G401.6 (cell line): ENCODE data around the gene FAM229A.
"Not testable (repeated sequence)": the region's sequence is repeated elsewhere in the genome, so short reads cannot be mapped to it uniquely, and the experiment has no call there.

Source experiments
- FAIRE-seq: peaks from 2 replicates; lab custom pipeline; 2012; peaks lifted over from hg19 to GRCh38; lab: Jason Lieb, UNC

Gene FAM229A

GRCh38 chr1:32362474-32363313 lies at the start of gene FAM229A, which contains the start of gene TSSK3:
Gene FAM229A (minus strand): TSS chr1:32362485. CDS start chr1:32362091, 394 bp downstream.
Gene TSSK3 (plus strand): TSS chr1:32362539. CDS start chr1:32362702, 163 bp downstream.
- FAIRE-seq, result no peak

DNA sequence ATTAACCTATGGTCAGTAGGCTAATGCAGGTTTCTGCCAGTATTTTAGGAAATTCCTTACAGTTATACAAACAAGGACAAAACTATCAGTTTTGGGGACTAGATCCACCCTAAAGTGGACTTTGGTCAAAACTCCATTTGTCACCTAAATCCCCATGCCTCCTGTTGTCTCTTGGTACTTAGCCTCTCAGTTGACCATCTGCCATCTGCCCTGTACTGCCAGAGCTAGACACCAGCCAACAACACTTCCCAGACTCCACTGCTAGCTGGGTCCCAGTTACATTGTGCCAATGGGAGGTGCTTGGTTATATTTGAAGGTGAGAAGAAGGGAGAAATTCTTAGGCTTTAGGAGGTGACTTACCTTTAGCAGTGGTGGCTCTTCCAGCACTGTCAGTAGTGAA lies 49.0 kb upstream of the FAM229A start:
- no peak for FAIRE-seq

GRCh38 chr1:32406629-32407111 lies 44.4 kb upstream of the FAM229A start:
- no peak for FAIRE-seq

DNA sequence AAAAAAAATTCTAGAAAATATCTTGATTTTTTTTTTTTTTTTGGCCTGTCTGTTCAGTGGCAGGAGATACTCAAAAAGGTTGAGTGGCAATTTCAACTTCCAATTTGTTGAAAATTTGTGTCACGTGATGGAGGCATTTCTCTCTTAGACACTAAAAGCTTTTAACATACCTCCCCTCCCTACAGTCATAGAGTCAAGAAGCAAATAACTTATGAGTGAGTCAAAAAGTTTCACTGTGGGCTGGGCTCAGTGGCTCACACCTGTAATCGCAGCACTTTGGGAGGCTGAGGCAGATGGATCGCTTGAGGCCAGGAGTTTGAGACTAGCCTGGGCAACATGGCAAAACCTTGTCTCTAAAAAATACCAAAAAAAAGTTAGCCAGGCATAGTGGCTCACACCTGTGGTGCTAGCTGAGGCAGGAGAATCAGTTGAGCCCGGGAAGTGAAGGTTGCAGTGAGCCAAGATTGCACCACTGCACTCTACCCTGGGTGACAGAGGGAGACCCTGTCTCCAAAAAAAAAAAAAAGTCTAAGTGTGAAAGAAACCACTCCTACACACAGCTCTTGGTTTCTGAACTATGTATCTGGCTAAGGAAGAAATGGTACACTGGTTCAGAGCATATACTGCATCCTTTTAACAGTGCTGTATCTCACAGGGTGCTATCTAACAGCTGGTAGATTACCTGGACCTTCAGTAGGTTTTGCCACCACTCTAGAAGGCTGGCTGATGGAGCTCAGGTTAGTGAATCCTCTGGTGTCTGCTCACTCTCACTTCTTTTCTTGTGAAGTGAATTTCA lies 43.6 kb upstream of the FAM229A start:
- no peak for FAIRE-seq

GRCh38 chr1:32404946-32405345 lies 42.7 kb upstream of the FAM229A start:
- FAIRE-seq, result no peak

GRCh38 chr1:32400876-32401631 lies 38.8 kb upstream of the FAM229A start:
- FAIRE-seq, result peak; percentile 89

GRCh38 chr1:32399843-32400242 lies 37.6 kb upstream of the FAM229A start:
- FAIRE-seq, result no peak

- FAIRE-seq, result no peak
Observed at GRCh38 chr1:32398401-32398800, 36.1 kb upstream of the FAM229A start.

DNA sequence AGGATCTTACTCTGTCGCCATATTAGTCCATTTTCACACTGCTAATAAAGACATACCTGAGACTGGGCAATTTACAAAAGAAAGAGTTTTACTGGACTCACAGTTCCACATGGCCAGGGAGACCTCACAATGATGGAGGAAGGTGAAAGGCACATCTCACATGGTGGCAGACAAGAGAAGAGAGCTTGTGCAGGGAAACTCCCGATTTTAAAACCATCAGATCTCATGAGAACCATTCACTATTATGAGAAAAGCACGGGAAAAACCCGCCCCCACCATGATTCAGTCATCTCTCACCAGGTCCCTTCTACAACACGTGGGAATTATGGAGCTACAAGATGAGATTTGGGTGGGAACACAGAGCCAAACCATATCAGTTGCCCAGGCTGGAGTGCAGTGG lies 34.2 kb upstream of the FAM229A start:
- FAIRE-seq, result not testable (repeated sequence)

DNA sequence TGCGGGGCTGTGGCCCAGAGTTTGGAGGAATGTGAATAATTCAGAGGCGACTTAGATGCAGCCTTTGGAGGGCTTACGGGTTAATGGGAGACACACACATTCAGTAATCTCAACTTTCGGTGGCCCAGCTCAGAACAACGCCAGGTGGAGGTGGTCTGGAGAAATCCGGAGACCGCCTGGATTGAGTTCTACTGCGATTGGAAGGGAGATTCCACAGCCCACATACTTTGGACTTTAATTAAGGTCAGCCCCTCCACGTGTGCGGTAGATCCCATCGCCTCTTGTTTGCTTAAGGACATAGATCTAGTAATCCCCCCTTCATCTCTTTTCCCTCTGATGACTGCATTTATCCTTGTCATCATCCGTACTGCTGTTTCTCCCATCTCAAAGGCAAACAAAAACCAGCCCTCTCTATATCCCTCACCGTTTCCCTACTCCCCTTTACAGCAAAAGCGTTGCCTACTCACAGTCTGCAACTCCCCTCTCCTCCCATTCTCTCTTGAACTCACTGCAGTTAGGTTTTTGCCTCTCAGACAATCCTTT lies 32.7 kb upstream of the FAM229A start:
- FAIRE-seq, result no peak

DNA sequence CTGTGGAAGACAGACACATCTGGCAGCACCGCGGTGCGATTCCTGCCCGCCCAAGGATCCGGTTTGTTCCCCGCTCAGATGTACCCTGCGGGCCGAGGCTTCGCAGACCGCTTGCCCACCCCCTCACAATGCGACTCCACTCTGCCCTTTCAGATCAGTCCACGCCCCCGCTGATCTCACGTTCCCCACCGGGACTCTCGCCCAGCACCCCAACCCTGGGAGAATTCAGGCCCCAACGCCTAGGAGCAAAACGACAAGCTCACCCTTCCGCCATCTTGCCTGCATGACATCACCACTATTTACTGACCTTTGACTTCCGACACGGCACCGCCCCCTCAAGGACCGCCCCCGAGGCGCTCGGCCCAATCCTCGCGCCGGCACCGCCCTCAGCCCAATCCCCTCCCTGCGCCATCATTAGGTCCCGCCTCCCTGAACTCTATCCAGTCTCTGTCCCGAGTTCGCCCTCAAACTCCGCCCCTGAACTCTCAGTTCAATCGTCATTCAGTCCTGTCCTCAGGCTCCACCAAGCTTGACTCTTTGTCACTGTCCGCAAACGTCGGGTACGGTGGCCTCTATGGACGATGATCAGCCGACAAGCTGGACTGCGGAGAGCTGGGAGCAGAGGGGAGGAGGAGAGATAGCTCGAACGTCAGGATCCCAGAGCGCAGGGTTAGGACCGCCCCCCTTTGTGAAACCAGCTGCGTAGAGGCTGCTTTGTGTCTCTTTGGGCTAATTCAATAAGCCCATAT lies 32.0 kb upstream of the FAM229A start, which contains the start of gene BSDC1:
BSDC1 (minus strand) TSS at position 301 of the 749 bp plus-strand sequence; CDS start at position 274, 27 bp downstream.
- FAIRE-seq, result peak; percentile 99

- FAIRE-seq, result no peak
Observed at GRCh38 chr1:32393832-32394140, 31.5 kb upstream of the FAM229A start.

DNA sequence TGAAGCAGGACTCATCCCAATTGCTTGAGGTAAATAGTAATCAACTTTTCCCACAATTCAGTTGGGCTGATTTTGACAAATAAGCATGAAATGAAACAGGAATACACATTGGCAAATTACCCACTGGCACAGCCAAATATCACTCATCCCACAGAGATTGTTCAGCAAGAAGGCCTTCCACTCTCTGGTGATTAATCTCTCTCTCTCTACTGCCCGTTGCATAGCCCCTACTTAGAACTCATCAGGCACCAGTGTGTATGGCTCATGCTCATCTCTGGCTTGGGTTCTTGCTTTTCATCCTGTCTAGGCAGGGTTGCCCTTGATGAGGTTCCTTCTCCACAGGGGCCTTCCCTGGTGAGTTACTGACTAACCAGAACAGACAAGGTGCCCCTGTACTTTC lies 30.9 kb upstream of the FAM229A start:
- FAIRE-seq, result no peak

- no peak for FAIRE-seq
Observed at GRCh38 chr1:32392325-32392724, 30.0 kb upstream of the FAM229A start.

DNA sequence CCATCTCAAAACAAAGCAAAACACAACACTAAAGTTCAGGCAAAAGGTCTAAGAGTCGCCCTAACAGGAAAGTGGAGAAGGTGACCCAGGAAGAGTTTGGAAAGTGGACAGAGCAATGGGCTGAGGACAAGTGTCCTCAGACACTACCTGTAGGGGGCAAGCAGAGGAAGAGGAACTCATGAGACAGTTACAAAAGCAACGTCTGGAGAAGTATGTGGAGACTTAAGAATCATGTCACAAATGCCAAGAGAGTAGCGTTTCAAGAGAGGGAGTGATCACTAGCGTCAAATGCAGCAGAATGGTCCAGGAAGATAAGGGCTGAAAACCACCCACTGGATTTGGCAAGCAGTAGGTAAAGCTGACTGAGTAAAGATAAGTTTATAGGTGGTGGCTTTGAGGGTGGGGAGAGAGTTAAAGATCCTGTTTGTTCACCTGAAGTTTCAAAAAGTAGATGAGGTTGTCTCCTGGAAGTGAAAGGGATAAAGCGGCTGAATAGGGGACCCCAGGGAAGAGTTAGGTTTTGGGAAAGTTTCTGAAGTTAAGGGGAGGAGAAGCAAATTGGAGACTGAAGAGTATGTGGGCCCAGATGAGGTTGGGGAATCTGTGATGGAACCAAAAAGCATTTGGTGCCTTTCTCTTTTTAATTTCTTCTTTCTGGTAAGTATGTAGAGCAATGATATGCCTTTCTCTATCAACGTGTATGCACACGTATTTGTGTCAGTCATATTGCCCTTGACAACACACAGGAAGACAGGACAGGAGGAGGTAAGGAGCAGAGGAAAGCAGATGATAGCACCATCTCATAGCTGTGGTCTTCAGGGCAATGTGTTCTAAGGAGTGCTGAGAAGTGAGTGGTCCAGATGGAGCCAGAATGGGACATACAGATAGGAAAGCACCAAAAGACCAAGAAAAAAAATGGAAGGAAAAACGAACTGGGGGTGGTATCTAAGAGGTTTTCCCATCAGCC lies 28.9 kb upstream of the FAM229A start:
- no peak for FAIRE-seq

DNA sequence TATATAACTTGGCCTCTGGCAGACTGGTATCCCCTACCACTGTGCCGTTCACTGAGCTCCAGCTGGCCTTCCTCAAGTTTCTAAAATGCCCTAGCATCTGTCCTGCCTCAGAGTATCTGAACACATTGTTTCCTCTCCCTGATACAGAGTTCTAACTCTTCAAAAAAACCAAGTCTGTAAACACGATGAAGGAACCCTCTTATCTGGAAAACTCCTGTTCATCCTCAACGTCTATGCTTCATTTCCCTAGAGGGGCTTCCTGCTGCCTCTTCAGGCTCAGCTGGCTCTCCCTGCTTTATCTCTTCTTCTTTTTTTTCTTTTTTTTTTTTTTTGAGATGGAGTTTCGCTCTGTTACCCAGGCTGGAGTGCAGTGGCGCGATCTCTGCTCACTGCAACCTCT lies 26.4 kb upstream of the FAM229A start:
- no peak for FAIRE-seq

DNA sequence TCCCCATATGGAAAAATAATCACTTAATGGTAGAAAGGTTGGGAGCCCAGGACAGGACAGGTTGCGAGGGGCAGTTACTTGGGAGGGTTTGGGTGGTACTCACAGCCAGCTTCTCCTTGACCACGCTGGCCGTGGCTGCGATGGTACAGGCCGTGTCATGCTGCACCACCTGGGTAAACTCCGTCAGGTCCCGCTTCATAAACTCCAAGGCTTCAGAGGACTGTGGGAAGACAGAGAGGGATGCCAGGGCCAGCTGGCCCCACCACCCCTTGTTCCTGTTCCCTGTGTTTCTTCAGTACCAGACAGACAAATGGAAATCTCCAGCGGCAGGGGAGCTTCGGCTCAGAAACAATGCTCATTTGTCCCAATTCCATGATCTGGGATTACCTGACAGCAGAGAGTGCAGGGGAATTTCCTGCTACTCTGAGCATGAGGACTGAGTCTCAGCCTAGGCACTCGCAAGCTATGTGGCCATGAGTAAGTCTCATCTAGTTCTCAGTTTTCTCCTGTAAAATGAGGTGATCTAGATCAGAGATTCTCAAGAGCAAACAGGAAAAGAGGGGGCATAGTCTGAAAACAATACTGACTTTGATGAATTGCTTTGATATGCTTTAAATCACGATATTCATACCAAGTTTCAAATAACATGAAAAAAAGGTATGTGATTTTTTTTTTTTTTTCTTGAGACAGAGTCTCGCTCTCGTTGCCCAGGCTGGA lies 24.5 kb upstream of the FAM229A start:
- no peak for FAIRE-seq

GRCh38 chr1:32380057-32380456 lies 17.8 kb upstream of the FAM229A start:
- FAIRE-seq, result no peak

- no peak for FAIRE-seq
Observed at GRCh38 chr1:32377541-32378220, 15.4 kb upstream of the FAM229A start.
